Heart left ventricle (tissue), 16 donors: ENCODE data around the gene PTCSC3. TPM values are rescaled to one million over a fixed set of nuclear protein-coding genes. Genes with fewer than 3 reads are reported as not detected.

ENCODE experiments used
- ATAC-seq, 4 donors: fragments of 200-7000 bp; cut with Tn5 transposase; one replicate each; pipeline ENCODE4 v1.9.1; 2020 to 2022; ENCODE audit warnings: moderate library complexity in 4 of 4, mild to moderate bottlenecking in 3 of 4, moderate number of reproducible peaks in 1 of 4
- DNase-seq, 5 donors: peaks; one replicate each; pipeline ENCODE4 v3.0.0-alpha.2; 2020
- H3K27ac ChIP-seq, 12 donors: fragments of 200-600 bp; sonication (generic) in 4 of 12; one replicate each; pipeline versions ENCODE4 v1.5.0 to v1.8.0; 2016 to 2022; ENCODE audit warnings: mild to moderate bottlenecking in 2 of 12
- H3K27me3 ChIP-seq, 9 donors: fragments of 200-600 bp; sonication (generic) in 2 of 9; one replicate each; pipeline versions ENCODE4 v1.5.1 to v1.8.0; 2016 to 2022; ENCODE audit warnings: mild to moderate bottlenecking in 3 of 9
- H3K36me3 ChIP-seq, 9 donors: fragments of 200-600 bp; sonication (generic) in 2 of 9; one replicate each; pipeline versions ENCODE4 v1.5.0 to v1.8.0; 2018 to 2022; ENCODE audit warnings: mild to moderate bottlenecking in 2 of 9
- H3K4me1 ChIP-seq, 12 donors: fragments of 200-600 bp; sonication (generic) in 4 of 12; one replicate each; pipeline versions ENCODE4 v1.5.0 to v1.8.0; 2016 to 2022; ENCODE audit warnings: mild to moderate bottlenecking in 3 of 12
- H3K4me3 ChIP-seq, 12 donors: fragments of 200-600 bp; sonication (generic) in 4 of 12; one replicate each; pipeline versions ENCODE4 v1.5.0 to v1.8.0; 2017 to 2022; ENCODE audit warnings: mild to moderate bottlenecking in 9 of 12, moderate library complexity in 4 of 12
- H3K9me3 ChIP-seq, 12 donors: fragments of 200-600 bp; sonication (generic) in 4 of 12; one replicate each; pipeline versions ENCODE4 v1.5.0 to v1.8.0; 2016 to 2022; ENCODE audit warnings: mild to moderate bottlenecking in 1 of 12
- CTCF ChIP-seq, 12 donors: fragments of 200-600 bp; sonication (generic) in 4 of 12; IDR thresholded peaks; one replicate each; pipeline versions ENCODE4 v1.5.0 to v1.8.0; 2018 to 2022; ENCODE audit warnings: antibody characterized with exemption in 12 of 12, mild to moderate bottlenecking in 5 of 12
- POLR2A ChIP-seq, 2 donors: fragments of 450-650 bp; IDR thresholded peaks; one replicate each; pipeline ENCODE4 v1.6.1; 2017; ENCODE audit warnings: antibody characterized with exemption in 2 of 2, mild to moderate bottlenecking in 2 of 2, moderate library complexity in 2 of 2
- WGBS, 4 donors: extraction: QIAGEN DNeasy Blood & Tissue Kit in 2 of 4; methylation state at CpG; one replicate each; pipeline versions ENCODE4 v1.1.5 to v1.1.7; 2013 to 2018; 5-methylcytosine and 5-hydroxymethylcytosine counted together
- intact Hi-C, 10 donors: fragments of 100-400 bp; cut with DNase I; formaldehyde crosslinking; loops; one replicate each; pipeline versions ENCODE4 v1.11.1 to v1.14.2; 2022
- polyA plus RNA-seq, 2 donors: library from polyadenylated mRNA; stranded (reverse); fragments of 200-250 nt; gene quantifications; one replicate each; pipeline ENCODE4 v1.2.3, GENCODE V29; 2013
- total RNA-seq, 9 donors: library from RNA; depleted of rRNA in 2 of 9; stranded (reverse); fragments of >200 nt in 2 of 9; fragmentation: NEBNext Ultra II Directional in 3 of 9; extraction: Animal tissue kit (Norgen Biotek cat#: 25700) in 3 of 9; gene quantifications; one replicate each; pipeline versions ENCODE4 v1.1.0 to v1.2.4, GENCODE V29; 2016 to 2023
- donor health status: ischemic (EF 13 %, LVEDD 7.1; RV severe dilation, severe dysfunction).
- donor health status: healthy with polysubstance abuse.
- donor health status: DM: no; HTN: yes; CAD: no.
- donor health status: DM: no; HTN: no; CAD: no.
- donor health status: ischemic (EF 25% LVEDD 6.9; RV normal size, moderate dysfunction).
- donor health status: ischemic (EF 25% LVEDD 5.7; RV mildly dilated, moderate dysfunction).
- donor health status: healthy.
- donor health status: DM: yes; HTN: yes; CAD: no.
- donor health status: ischemic (EF 35%, LVEDD 5.7; RV mildly dilated, moderate dysfunction).
- donor health status: nonischemic (EF 11% LVEDD 7.7; RV severe dilation, severe dysfunction).
- donor health status: DM: yes; HTN: yes; CAD: no.
- donor health status: PGD.
- donor health status: ischemic (EF 29% LVEDD 5.4; RV normal size, mild dysfunction).
- donor health status: nonischemic (EF 23%, LVEDD 6.1; RV moderate dilation, normal function).

PTCSC3 gene
- total and polyA plus RNA-seq, 11 donors, result not detected

GRCh38 chr14:36198378-36198777 is 21.9 kb upstream of the PTCSC3 start:
- Histone ChIP-seq H3K4me3 (no peak overlapping the region), H3K27ac (no peak overlapping the region), H3K27me3 (peaks cover 0 to 4% (median 0%) of the 10 kb centered on the region in 9 donors), H3K4me1 (no peaks in the 10 kb centered on the region), H3K36me3 (no peaks in the 10 kb centered on the region), H3K9me3 (peaks cover 0 to 16% (median 3%) of the 10 kb centered on the region in 12 donors)
- ATAC-seq, result no peak
- intact Hi-C loops, result no loop called here
- TF ChIP-seq POLR2A (IDR thresholded peaks at IDR 0.05) (no peak), CTCF (IDR thresholded peaks at IDR 0.05) (no peak)
- 0 to 14% (median 0%) methylated on average over 1 of the region's 1 CpG; no CpG with 5 or more reads in 1 of the 4 donors for WGBS, 4 donors
- DNase-seq, result no peak

DNA sequence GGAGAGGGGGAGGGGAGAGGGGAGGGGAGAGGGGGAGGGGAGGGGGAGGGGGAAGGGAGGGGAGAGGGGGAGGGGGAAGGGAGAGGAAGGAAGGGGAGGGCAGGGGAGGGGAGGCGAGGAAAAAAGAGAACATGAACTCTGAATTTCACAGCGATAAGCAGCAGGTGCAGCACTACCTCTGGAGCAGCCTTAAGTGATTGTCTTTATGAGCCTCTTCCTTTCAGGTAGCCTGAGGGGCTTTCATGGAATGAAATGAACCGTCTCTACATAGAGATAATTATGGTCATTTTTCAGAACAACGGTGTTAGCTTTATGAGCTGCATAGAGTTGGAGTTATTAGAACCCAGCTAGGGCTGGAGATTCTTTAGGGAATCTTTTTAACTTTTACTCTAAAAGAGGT is 18.1 kb upstream of the PTCSC3 start:
- H3K9me3 ChIP-seq, result no peaks in the 10 kb centered on the region
- 83 to 90% (median 87%) methylated on average over 4 of the region's 4 CpGs for WGBS, 4 donors

DNA sequence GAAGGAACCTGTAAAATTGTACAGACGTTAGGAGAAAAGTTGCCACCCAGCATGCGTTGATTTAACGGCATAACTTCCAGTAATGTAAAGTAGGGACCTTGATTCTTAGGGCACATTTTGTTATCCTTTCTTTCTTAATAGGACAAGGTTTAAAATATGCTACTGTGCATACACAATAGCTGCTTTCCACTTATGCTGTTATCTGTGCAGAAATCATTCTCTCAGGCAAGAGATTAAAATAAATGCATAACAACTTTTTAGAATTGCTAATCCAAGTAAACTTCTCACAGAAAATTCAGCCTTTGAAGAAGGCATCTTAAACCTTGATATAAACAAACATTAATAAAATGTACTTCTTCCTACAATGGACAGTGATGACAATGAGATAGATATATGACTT is 16.0 kb upstream of the PTCSC3 start:
- no peaks in the 10 kb centered on the region for H3K9me3 ChIP-seq
- no peak for DNase-seq
- 84 to 87% (median 86%) methylated on average over 3 of the region's 3 CpGs for WGBS, 4 donors
- H3K27ac ChIP-seq, result no peak overlapping the region
- H3K27me3 ChIP-seq, result no peaks in the 10 kb centered on the region
- no peaks in the 10 kb centered on the region for H3K4me1 ChIP-seq
- intact Hi-C loops, result no loop called here
- ATAC-seq, result no peak
- no peak overlapping the region for H3K4me3 ChIP-seq
- no peaks in the 10 kb centered on the region for H3K36me3 ChIP-seq
- TF ChIP-seq POLR2A (IDR thresholded peaks at IDR 0.05) (no peak), CTCF (IDR thresholded peaks at IDR 0.05) (no peak)

More for the DNA sequence above, 18.1 kb upstream of the PTCSC3 start:
- no peaks in the 10 kb centered on the region for H3K27me3 ChIP-seq
- no peak overlapping the region for H3K27ac ChIP-seq
- no peak overlapping the region for H3K4me3 ChIP-seq
- DNase-seq, result no peak
- H3K4me1 ChIP-seq, result no peaks in the 10 kb centered on the region
- intact Hi-C loops, result no loop called here
- no peak for TF ChIP-seq CTCF (IDR thresholded peaks at IDR 0.05)
- TF ChIP-seq POLR2A (IDR thresholded peaks at IDR 0.05), result no peak
- no peaks in the 10 kb centered on the region for H3K36me3 ChIP-seq
- no peak for ATAC-seq

DNA sequence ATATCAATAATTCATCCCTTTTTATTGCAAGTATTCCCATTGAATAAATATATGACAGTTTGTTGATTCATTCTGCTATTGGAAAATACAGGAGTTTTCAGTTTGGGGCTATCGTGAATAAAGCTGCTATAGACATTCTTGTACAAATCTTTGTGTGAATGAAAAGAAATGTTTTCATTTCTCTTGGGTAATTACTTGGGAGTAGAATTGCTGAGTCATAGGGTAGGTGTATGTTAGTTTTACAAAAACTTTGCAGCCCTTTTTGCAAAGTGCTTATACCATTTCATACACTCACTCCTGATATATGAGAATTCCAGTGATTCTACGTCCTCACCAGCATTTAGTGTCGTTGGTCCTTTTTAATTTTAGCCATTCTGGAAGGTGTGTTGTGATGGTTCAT is 6.9 kb upstream of the PTCSC3 start:
- no peak for TF ChIP-seq CTCF (IDR thresholded peaks at IDR 0.05)
- TF ChIP-seq POLR2A (IDR thresholded peaks at IDR 0.05), result no peak
- Histone ChIP-seq H3K36me3 (no peaks in the 10 kb centered on the region), H3K27me3 (peaks cover 0 to 1% (median 0%) of the 10 kb centered on the region in 9 donors), H3K4me3 (no peak overlapping the region), H3K27ac (no peak overlapping the region), H3K4me1 (no peaks in the 10 kb centered on the region), H3K9me3 (peaks cover 0 to 11% (median 0%) of the 10 kb centered on the region in 12 donors)
- WGBS, 4 donors, result 70 to 75% (median 71%) methylated on average over 3 of the region's 3 CpGs
- ATAC-seq (no peak), DNase-seq (no peak)
- intact Hi-C loops, result no loop called here
